ENCODE measurements around the gene CDHR3.
A peak's percentile ranks its signal among the peaks of the same experiment; 100 is the strongest.

The CDHR3 gene

DNA sequence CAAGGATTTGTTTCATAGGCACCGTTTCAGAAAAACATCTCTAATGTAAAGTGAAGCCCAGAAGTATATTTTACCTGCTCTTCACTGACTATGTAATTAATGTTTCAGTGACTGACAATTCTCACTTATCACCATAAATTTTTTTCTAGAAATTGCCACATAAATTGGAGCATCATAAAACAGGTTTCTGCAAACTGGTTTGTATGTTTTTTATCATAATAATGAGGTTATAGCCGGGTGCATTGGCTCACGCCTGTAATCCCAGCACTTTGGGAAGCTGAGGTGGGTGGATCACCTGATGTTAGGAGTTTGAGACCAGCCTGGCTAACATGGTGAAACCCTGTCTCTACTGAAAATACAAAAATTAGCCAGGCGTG, 109.6 kb downstream of the CDHR3 start:
- H3K27me3 ChIP-seq (replicated peaks; ENCODE audit: control insufficient read depth, insufficient read depth, low read length) = no peaks in the 10 kb centered on the region
- TF ChIP-seq, protein P1, sequence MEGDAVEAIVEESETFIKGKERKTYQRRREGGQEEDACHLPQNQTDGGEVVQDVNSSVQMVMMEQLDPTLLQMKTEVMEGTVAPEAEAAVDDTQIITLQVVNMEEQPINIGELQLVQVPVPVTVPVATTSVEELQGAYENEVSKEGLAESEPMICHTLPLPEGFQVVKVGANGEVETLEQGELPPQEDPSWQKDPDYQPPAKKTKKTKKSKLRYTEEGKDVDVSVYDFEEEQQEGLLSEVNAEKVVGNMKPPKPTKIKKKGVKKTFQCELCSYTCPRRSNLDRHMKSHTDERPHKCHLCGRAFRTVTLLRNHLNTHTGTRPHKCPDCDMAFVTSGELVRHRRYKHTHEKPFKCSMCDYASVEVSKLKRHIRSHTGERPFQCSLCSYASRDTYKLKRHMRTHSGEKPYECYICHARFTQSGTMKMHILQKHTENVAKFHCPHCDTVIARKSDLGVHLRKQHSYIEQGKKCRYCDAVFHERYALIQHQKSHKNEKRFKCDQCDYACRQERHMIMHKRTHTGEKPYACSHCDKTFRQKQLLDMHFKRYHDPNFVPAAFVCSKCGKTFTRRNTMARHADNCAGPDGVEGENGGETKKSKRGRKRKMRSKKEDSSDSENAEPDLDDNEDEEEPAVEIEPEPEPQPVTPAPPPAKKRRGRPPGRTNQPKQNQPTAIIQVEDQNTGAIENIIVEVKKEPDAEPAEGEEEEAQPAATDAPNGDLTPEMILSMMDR (IDR thresholded peaks at IDR 0.05; ENCODE audit: insufficient read depth, low read length, poor library complexity, severe bottlenecking) = no peak
- DNase-seq (ENCODE audit: extremely low read depth, insufficient read length) = no peak
- no peak overlapping the region for H3K4me3 ChIP-seq (replicated peaks; ENCODE audit: low read depth, low read length)
- no peaks in the 10 kb centered on the region for H3K36me3 ChIP-seq (ENCODE audit: control insufficient read depth, insufficient read depth, low read length)

DNA sequence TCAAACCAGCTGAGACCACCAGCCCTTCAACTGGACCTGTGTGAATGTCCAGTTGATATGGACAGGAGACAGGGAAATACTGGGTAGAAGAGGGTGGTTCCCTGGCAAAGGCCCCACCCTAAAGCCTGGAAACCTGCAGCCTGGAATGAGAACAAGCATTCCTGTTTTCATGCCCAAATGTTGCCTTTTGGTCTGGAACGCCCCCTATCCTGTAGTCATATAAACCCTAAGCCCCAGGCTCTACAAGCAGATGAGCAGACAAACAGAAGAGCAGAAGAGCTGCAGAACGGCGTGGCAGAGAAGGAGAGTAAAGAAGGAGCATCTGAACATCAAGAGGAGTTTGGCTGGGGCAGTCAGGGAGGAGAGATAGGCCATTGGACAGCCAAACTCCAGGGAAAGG, 110.6 kb downstream of the CDHR3 start:
- Histone ChIP-seq H3K4me3 (replicated peaks; ENCODE audit: low read depth, low read length) (no peak overlapping the region), H3K36me3 (ENCODE audit: control insufficient read depth, insufficient read depth, low read length) (no peaks in the 10 kb centered on the region), H3K27me3 (replicated peaks; ENCODE audit: control insufficient read depth, insufficient read depth, low read length) (no peaks in the 10 kb centered on the region)
- TF ChIP-seq, protein P1 (IDR thresholded peaks at IDR 0.05; ENCODE audit: insufficient read depth, low read length, poor library complexity, severe bottlenecking) = no peak
- no peak for DNase-seq (ENCODE audit: extremely low read depth, insufficient read length)

DNA sequence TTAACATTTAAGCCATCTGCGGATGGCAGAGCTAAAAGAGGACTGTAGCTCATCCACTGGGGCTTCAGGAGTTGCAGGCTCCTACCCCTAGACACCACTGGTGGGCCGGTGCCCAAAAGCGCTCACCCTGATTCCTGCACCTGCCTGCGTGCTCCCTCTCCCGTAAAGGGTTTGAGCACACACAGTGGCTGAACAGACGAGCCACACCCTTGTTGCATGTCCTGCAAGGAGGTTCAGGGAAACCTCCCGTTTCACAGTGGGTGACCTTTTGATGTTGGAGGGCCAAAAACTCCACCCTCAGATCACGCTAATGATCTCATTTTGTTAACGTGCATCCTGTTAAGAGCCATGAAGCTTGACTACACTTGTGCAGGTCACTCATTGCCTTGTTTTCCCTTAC, 111.2 kb downstream of the CDHR3 start:
- DNase-seq (ENCODE audit: extremely low read depth, insufficient read length) = peak; percentile 66
- no peaks in the 10 kb centered on the region for H3K36me3 ChIP-seq (ENCODE audit: control insufficient read depth, insufficient read depth, low read length)
- TF ChIP-seq, protein P1 (IDR thresholded peaks at IDR 0.05; ENCODE audit: insufficient read depth, low read length, poor library complexity, severe bottlenecking) = no peak

DNA sequence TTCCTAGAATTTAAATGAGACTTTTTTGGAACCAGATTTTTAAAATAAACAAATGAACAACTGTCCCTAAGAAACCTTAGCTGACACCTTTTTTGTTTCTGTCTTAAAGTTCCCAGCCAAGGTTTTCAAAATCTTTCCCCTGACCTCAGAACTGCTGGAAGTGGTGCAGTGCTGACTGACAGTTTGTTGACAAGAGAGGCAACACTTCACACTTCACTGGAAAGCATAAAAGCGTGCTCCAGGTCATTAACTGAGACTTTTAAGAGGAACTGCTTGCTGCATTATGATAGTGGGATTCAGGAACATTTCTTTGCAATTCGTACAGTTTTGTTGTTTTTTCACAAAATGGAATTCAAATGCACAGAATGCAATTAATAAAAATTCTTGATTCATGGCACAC, 112.9 kb downstream of the CDHR3 start:
- TF ChIP-seq, protein P1 (IDR thresholded peaks at IDR 0.05; ENCODE audit: insufficient read depth, low read length, poor library complexity, severe bottlenecking) = no peak
- no peak for DNase-seq (ENCODE audit: extremely low read depth, insufficient read length)
- Histone ChIP-seq H3K36me3 (ENCODE audit: control insufficient read depth, insufficient read depth, low read length) (no peaks in the 10 kb centered on the region), H3K27me3 (replicated peaks; ENCODE audit: control insufficient read depth, insufficient read depth, low read length) (no peaks in the 10 kb centered on the region), H3K4me3 (replicated peaks; ENCODE audit: low read depth, low read length) (no peak overlapping the region)

More for the DNA sequence above, 111.2 kb downstream of the CDHR3 start:
- H3K4me3 ChIP-seq (replicated peaks; ENCODE audit: low read depth, low read length) = no peak overlapping the region
- H3K27me3 ChIP-seq (replicated peaks; ENCODE audit: control insufficient read depth, insufficient read depth, low read length) = no peaks in the 10 kb centered on the region

DNA sequence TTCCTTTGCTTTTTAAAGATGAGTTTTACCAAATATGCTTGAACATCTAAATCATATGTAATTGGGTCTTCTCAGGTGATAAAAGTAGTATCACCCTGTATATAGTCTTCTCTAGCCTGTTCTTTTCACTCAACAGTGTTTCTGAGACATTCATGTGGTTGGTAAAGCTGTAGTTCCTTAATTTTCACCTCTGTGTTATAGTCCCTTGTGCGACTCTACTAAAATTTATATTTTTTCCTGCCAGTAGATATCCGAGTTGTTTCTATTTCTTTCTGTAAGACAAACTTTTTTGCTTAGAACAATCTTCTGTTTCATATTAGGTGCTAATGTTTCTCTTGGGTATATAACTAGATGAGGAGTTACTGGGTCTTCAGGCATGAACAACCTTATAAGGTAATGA, 113.5 kb downstream of the CDHR3 start:
- H3K27me3 ChIP-seq (replicated peaks; ENCODE audit: control insufficient read depth, insufficient read depth, low read length) = no peaks in the 10 kb centered on the region
- TF ChIP-seq, protein P1 (IDR thresholded peaks at IDR 0.05; ENCODE audit: insufficient read depth, low read length, poor library complexity, severe bottlenecking) = no peak
- no peak for DNase-seq (ENCODE audit: extremely low read depth, insufficient read length)
- H3K36me3 ChIP-seq (ENCODE audit: control insufficient read depth, insufficient read depth, low read length) = no peaks in the 10 kb centered on the region
- no peak overlapping the region for H3K4me3 ChIP-seq (replicated peaks; ENCODE audit: low read depth, low read length)

DNA sequence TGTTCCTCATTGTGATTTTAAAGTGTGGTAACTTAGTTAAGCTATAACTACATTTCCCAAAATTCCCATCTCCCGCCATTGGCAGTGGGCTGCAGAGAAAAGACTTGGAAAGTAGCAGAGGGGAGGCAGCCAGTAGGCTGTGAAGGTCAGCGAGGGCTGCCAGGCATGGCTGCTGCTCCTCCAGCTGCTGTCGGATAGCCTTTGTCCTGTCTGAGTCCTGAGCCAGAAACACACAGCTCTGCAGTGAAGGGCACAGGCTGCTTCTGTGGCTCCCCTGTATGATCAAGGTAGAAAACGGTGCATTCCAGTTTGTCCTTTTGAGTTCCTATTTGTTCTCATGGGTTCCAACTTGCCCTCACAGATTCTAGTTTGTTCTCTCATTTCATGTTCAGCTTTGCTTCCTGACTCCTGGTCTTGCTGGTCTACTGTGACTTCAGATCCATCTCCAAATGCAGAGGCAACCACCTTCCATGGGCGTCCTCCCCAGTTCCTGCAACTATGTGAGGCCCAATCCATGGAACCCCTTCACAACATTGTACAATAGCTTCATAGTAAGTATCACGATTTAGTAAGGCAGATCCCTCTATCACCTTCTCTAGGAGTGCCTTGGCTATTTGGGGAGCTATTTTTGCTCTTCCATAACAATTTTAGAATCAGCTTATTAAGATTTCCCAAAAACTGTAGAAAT, 117.4 kb downstream of the CDHR3 start:
- TF ChIP-seq, protein P1 (IDR thresholded peaks at IDR 0.05; ENCODE audit: insufficient read depth, low read length, poor library complexity, severe bottlenecking) = no peak
- H3K27me3 ChIP-seq (replicated peaks; ENCODE audit: control insufficient read depth, insufficient read depth, low read length) = no peaks in the 10 kb centered on the region
- no peaks in the 10 kb centered on the region for H3K36me3 ChIP-seq (ENCODE audit: control insufficient read depth, insufficient read depth, low read length)
- no peak overlapping the region for H3K4me3 ChIP-seq (replicated peaks; ENCODE audit: low read depth, low read length)
- no peak for DNase-seq (ENCODE audit: extremely low read depth, insufficient read length)
